Stimulated activated CD8-positive, alpha-beta memory T cell treated with anti-CD3 and anti-CD28 coated beads, Interleukin-15, amount 100 ng/mL, for 48 hours (primary cell): ENCODE data around the gene CPT1B.
"Not testable (repeated sequence)": the region's sequence is repeated elsewhere in the genome, so short reads cannot be mapped to it uniquely, and the experiment has no call there.

ENCODE experiments used
- DNase-seq, 2 donors: peaks; one replicate each; pipeline ENCODE4 v3.0.0-alpha.2; 2020; ENCODE audit warnings: low read depth in 2 of 2

Gene CPT1B

GRCh38 chr22:50609599-50609998 is 31.4 kb upstream of the CPT1B start:
- DNase-seq = no peak

GRCh38 chr22:50608996-50609395 is 30.8 kb upstream of the CPT1B start:
- no peak for DNase-seq

- not testable (repeated sequence) for DNase-seq
Observed at GRCh38 chr22:50608058-50608840, 30.0 kb upstream of the CPT1B start.

GRCh38 chr22:50607659-50608020 is 29.4 kb upstream of the CPT1B start:
- DNase-seq = no peak

- no peak for DNase-seq
Observed at GRCh38 chr22:50606946-50607658, 28.9 kb upstream of the CPT1B start.

GRCh38 chr22:50606165-50606945 is 28.1 kb upstream of the CPT1B start:
- no peak for DNase-seq

- DNase-seq = no peak
Observed at GRCh38 chr22:50605613-50606074, 27.4 kb upstream of the CPT1B start.

- DNase-seq = no peak
Observed at GRCh38 chr22:50605002-50605612, 26.9 kb upstream of the CPT1B start.

- DNase-seq = no peak
Observed at GRCh38 chr22:50604256-50605001, 26.2 kb upstream of the CPT1B start.

GRCh38 chr22:50603511-50604255 is 25.5 kb upstream of the CPT1B start:
- DNase-seq = no peak

- no peak for DNase-seq
Observed at GRCh38 chr22:50602338-50602700, 24.1 kb upstream of the CPT1B start.

- no peak for DNase-seq
Observed at GRCh38 chr22:50601669-50602337, 23.6 kb upstream of the CPT1B start.

- DNase-seq = no peak
Observed at GRCh38 chr22:50600967-50601668, 22.9 kb upstream of the CPT1B start.

GRCh38 chr22:50600538-50600937 is 22.3 kb upstream of the CPT1B start, which contains the start of gene MAPK8IP2:
MAPK8IP2 (plus strand) TSS chr22:50600793; CDS start chr22:50600819, 26 bp downstream.
- no peak for DNase-seq

GRCh38 chr22:50599816-50600455 is 21.7 kb upstream of the CPT1B start:
- DNase-seq = no peak

- no peak for DNase-seq
Observed at GRCh38 chr22:50597097-50597496, 18.9 kb upstream of the CPT1B start.

- no peak for DNase-seq
Observed at GRCh38 chr22:50595189-50595588, 17.0 kb upstream of the CPT1B start.

GRCh38 chr22:50587407-50587806 is 9.2 kb upstream of the CPT1B start:
- no peak for DNase-seq

GRCh38 chr22:50586416-50586815 is 8.2 kb upstream of the CPT1B start:
- DNase-seq = no peak
